Inflammatory macrophage (primary cell): ENCODE data around the gene MT1H.
A peak's percentile ranks its signal among the peaks of the same experiment; 100 is the strongest.
"Not testable (repeated sequence)": the region's sequence is repeated elsewhere in the genome, so short reads cannot be mapped to it uniquely, and the experiment has no call there.

Experiments
- DNase-seq, 2 donors: peaks; one replicate each; pipeline ENCODE4 v3.0.0-alpha.2; 2020 to 2022

Gene MT1H

GRCh38 chr16:56665286-56666261 lies 4.0 kb upstream of the MT1H start:
- DNase-seq = not testable (repeated sequence)

DNA sequence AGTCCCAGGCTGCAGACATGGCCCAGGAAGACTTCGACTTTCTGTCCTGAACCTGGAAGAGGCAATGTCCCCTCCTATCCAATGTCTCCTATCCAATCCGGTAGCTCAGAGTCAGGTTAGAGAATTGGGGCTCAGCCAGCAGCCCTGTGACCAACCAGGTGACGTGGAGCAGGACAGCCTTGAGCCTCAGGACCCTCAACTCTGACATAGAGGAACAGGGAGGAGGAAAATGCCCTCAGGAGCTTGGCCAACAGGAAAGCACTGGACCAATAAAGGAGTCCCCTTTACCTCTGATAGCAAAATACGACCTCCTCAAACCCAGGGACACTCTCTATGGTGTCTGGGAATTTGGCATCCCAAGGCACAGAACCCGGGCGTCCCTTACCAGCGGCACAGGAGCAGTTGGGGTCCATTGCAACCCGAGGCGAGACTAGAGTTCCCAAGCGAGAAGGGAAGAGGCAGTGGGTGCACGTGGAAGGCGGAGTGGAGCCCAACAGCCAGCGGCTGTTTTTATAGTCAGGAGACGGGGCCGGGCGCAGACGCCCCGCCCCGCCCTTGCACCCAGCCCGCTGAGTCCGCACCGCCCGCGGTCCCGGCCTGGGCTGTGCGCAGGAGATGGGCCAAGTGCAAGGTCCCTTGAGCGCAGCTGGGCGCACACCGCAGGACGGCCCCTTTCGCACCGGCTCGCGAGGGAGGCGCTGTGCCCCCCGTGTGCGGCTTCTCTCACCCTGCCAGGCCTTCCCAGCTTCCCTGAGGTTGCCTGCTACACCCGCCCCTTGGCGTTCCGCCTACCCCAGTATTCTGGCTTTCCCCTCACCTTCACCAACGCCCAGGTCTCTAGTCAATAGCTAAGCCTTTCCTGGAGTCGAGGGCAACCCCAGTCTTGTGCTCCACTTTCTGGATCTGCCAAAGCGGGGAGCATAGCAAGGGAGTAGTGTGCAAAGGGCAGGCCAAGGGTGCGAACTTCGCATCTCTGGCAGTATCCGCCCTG lies 1.7 kb upstream of the MT1H start, which contains the start of gene MT1G:
Gene MT1G (minus strand): TSS at position 485 of the 991 bp plus-strand sequence. CDS start 72 bp downstream, at position 413.
- DNase-seq = peak; percentile 70 to 84

DNA sequence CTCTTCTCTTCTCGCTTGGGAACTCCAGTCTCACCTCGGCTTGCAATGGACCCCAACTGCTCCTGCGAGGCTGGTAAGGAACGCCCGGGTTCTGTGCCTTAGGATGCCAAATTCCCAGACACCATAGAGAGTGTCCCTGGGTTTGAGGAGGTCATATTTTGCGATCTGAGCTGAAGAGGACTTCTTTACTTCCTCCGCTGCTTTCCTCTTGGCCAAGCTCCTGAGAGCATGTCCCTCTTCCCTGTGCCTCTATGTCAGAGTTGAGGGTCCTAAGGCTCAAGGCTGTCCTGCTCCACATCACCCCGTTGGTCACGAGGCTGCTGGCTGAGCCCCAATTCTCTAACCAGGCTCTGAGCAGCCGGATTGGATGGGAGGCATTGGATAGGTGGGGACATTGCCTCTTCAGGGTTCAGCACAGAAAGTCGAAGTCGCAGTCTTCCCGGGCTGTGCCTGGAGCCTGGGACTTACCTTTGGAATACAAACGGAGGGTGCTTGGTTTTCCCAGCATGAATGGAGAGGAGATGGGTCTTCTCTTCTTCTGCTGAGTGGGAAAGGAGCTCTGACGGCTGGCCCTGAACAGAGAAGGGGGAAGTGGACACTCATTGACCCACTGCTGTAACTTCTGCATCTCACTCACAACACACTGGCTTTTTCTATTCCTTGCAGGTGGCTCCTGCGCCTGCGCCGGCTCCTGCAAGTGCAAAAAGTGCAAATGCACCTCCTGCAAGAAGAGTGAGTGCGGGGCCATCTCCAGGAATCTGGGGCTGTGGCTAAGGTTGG lies 416 bp downstream of the MT1H start:
- DNase-seq = peak; percentile 37 to 48

DNA sequence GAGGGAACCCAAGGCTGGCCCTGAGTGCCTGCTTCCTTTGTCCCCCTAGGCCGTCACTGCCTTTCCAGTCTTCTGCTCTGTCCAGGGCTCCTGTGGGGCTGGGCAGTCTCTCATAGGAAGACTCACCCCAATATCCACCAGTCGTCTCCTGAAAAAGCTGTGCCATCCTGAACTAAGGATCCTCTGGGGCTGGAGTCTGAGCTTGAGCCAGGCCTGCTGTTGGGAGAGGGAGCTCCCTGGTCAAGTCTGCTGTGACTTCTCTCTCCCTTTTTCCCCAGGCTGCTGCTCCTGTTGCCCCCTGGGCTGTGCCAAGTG lies 963 bp downstream of the MT1H start:
- no peak for DNase-seq

GRCh38 chr16:56671691-56672090 lies 2.1 kb downstream of the MT1H start:
- DNase-seq = peak; percentile 17 to 41

- DNase-seq = not testable (repeated sequence)
Observed at GRCh38 chr16:56672171-56672570, 2.6 kb downstream of the MT1H start.

GRCh38 chr16:56672761-56673536 lies 3.3 kb downstream of the MT1H start:
- no peak for DNase-seq

- peak; percentile 48 to 53 for DNase-seq
Observed at GRCh38 chr16:56673921-56674320, 4.3 kb downstream of the MT1H start.

GRCh38 chr16:56674570-56674969 lies 5.0 kb downstream of the MT1H start:
- DNase-seq = not testable (repeated sequence)

- peak in 1 of 2 donors; percentile 20 for DNase-seq
Observed at GRCh38 chr16:56675685-56676210, 6.1 kb downstream of the MT1H start.

DNA sequence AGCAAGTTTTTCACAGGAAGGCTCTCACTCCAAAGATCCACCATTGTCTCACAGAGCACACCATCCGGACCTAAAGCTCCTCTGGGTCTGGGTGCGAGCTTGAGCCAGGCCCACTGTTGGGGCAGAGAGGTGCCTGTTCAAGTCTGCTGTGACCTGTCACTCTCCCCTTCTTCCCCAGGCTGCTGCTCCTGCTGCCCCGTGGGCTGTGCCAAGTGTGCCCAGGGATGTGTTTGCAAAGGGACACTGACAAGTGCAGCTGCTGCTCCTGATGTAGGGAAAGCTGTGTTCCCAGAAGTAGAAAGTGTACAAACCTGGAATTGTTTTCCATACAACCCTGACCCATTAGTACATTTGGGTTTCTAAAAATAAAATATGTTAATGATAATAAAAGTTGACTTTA lies 7.9 kb downstream of the MT1H start:
- DNase-seq = no peak

DNA sequence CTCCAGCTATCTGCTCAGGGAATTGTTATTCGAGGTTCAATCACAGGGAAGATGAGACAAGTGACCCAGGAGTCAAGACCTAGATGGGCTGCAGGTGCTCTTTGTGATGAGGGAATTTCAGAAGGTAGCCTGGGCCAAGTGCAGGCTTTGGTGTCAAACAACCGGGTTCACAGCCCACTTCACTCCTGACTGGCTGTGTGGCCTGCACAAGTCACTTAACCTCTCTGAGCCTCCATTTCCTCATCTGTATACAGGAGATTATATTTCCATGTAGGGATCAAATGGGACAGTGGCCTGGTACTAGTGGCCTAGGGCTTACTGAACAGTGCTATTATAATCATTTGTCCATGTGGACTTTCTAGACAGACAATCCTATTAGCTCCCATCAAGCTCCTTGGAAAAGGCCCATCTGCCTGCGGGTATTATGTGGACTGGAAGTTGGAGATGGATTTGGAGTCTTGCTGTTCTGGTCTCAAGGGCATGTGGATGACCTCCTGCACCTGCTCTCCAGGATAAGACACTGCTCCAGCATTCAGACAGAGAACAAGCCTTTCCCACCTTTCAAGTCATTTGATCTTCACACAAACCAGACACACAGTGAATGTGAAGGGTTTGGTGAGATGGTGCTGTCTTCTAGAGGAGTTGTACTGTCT lies 9.6 kb downstream of the MT1H start:
- DNase-seq = no peak

DNA sequence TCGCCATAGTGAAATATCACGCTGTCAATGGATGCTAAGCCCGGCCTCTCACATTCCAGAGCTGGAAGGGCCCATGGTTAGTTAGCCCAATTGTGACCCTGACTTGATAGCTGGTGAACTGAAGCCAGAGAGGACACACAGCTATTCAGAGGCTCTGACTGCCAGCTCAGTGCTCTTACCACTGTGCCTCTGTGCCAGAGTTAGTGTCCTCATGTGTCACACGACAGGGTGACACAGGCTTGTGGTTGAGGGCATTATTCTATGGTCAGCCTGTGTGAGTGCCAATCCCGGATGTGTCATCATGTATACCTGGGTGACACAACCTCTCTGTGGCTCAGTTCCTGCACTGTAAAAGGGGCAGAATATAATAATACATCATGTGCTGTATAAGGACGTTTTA lies 10.2 kb downstream of the MT1H start:
- DNase-seq = peak; percentile 8 to 17

DNA sequence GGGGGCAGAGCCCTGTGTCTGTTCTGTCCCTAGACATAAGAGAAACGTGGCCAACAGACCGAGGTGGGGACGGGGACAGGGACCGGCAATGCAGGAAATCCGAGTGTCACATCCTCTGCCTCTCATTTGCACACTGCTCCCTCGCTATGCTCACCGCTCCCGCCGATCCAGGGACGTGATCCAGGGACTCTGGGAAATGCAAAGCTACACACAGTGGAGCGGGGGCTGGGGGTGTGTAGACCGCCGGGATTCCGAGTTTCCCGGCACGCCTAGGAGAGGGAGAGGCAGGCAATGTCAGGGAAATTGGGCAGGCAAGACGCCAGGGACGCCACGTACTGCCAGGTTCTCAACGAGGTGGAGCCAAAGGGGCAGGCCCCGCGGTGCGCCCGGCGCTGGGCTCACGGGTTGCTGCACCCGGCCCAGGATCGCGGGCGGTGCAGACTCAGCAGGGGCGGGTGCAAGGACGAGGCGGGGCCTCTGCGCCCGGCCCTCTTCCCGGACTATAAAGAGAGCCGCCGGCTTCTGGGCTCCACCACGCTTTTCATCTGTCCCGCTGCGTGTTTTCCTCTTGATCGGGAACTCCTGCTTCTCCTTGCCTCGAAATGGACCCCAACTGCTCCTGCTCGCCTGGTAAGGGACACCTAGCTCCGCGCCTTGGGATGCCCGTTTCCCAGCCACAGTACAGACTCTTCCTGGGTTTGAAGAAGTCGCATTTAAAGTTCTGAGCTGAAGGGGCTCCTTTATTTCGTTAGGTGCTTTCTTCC lies 12.5 kb downstream of the MT1H start, which contains the start of gene MT1X:
Gene MT1X (plus strand): TSS at position 532 of the 764 bp plus-strand sequence. CDS start 71 bp downstream, at position 603.
- peak; percentile 88 to 95 for DNase-seq

DNA sequence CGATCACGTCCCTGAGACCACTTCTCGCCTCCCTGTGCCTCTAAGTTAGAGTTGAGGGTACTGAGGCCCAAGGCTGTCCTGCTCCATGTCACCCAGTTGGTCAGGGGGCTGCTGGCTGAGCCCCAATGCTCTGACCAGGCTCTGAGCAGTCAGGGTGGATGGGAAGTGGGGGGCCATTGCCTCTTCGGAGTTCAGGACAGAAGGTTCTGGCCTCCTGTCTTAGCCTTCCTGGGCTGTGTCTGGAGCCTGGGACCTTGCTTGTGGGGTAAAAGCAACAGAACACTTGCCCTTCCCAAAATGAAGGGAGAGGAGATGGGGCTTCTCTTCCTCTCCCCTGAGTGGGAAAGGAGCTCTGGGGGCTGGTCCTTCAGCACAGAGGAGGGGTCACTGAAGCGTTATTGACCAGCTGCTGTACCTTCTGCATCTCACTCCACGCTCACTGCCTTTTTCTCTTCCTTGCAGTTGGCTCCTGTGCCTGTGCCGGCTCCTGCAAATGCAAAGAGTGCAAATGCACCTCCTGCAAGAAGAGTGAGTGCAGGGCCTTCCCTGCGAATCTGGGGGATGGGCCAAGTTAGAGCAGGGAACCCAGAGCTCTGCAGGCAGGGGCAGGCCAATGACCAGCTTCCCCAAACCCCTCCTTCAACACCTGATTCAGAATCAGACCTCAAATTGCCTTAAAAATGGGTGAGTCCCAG lies 13.2 kb downstream of the MT1H start:
- DNase-seq = no peak

DNA sequence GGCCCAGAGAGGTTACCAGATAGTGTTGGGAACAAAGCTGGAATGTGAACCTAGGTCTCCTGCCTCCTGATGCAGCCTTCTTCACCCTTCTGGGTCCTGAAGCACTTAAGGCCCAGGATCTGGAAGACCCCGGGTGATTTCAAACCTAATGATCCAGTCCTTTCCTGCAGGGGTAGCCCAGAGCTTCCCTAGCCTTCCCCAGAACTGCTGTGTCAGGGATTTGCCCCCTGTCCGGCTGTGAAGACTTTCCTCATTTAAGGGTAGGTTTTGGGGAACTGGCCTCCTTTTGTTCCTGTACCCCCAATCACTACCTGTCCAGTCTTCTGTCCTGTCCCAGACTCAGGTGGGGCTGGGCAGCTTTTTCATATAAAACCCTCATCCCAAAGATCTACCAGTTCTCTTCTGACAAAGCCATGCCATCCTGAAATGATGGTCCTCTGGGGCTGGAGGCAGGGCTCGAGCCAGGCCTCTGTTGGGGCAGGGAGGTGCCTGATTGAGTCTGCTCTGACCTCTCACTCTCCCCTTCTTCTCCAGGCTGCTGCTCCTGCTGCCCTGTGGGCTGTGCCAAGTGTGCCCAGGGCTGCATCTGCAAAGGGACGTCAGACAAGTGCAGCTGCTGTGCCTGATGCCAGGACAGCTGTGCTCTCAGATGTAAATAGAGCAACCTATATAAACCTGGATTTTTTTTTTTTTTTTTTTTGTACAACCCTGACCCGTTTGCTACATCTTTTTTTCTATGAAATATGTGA lies 14.0 kb downstream of the MT1H start:
- DNase-seq = no peak

DNA sequence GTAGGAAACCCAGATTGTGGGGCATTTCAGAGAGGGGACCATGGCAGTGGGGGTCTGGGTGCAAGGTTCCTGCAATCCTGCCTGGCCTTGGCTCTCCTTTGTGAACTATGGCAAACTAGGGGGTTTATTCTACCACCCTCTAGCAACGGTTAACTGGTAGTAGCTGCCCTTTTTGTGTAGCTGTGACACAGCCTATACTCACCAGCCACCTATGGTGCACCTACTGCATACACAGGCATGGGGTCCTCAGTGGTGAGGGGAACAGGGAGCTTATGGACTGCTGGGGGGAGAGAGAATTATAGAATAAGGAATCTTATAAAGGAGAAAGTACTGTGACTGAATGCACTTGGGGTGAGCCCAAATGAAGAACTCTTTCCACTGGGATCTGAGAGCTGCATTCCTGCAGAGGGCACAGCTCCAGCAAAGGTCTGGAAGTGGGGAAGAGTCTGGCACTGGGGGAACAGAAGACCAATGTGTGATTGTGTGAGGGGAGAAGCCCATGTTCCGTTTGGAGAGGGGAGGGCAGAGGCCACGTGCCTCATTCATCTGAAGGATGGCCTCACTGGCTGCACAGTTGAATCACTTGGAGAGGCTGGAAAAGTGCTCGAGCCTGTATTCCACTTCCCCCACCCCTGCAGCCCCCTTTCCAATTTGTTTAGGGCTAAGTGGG lies 14.8 kb downstream of the MT1H start:
- DNase-seq = no peak
